ENCODE results near the gene SGMS1. TPM values are rescaled to one million over a fixed set of nuclear protein-coding genes. Genes with fewer than 3 reads are reported as not detected.

Gene SGMS1
- total and polyA plus RNA-seq, 7 donors = 3.5 to 81.3 (median 55.7) TPM

- 90 to 91% methylated on average over 1 of the region's 1 CpG for WGBS, 2 donors
- Histone ChIP-seq H3K27ac (no peak overlapping the region), H3K9me3 (no peaks in the 10 kb centered on the region), H3K36me3 (no peaks in the 10 kb centered on the region), H3K27me3 (no peaks in the 10 kb centered on the region), H3K4me1 (no peaks in the 10 kb centered on the region), H3K4me3 (no peak overlapping the region)
- TF ChIP-seq POLR2AphosphoS5 (IDR thresholded peaks at IDR 0.05) (no peak), EP300 (IDR thresholded peaks at IDR 0.05) (no peak), POLR2A (IDR thresholded peaks at IDR 0.05) (no peak), CTCF (IDR thresholded peaks at IDR 0.05) (no peak)
- intact Hi-C loops (cut with DNase I) = no loop called here
- DNase-seq = no peak
These were observed 16.5 kb upstream of the SGMS1 start for GRCh38 chr10:50640238-50640637.

GRCh38 chr10:50636618-50637579, 13.1 kb upstream of the SGMS1 start:
- intact Hi-C loops (cut with DNase I) = no loop called here
- no peak for TF ChIP-seq POLR2AphosphoS5 (IDR thresholded peaks at IDR 0.05)
- no peak for TF ChIP-seq EP300 (IDR thresholded peaks at IDR 0.05)
- no peak for TF ChIP-seq POLR2A (IDR thresholded peaks at IDR 0.05)
- no peak for TF ChIP-seq CTCF (IDR thresholded peaks at IDR 0.05)
- no peak for DNase-seq
- H3K4me3 ChIP-seq = no peak overlapping the region
- H3K27me3 ChIP-seq = no peaks in the 10 kb centered on the region
- WGBS, 2 donors = 57 to 71% methylated on average over 6 of the region's 6 CpGs
- no peaks in the 10 kb centered on the region for H3K9me3 ChIP-seq
- no peaks in the 10 kb centered on the region for H3K4me1 ChIP-seq
- H3K27ac ChIP-seq = no peak overlapping the region
- no peaks in the 10 kb centered on the region for H3K36me3 ChIP-seq

- TF ChIP-seq EP300 (IDR thresholded peaks at IDR 0.05) = no peak
- no peak for TF ChIP-seq POLR2AphosphoS5 (IDR thresholded peaks at IDR 0.05)
- TF ChIP-seq CTCF (IDR thresholded peaks at IDR 0.05) = no peak
- no peaks in the 10 kb centered on the region for H3K9me3 ChIP-seq
- no peak for DNase-seq
- H3K36me3 ChIP-seq = no peaks in the 10 kb centered on the region
- WGBS, 2 donors = 95 to 97% methylated on average over 1 of the region's 1 CpG
- no peaks in the 10 kb centered on the region for H3K4me1 ChIP-seq
- H3K27me3 ChIP-seq = no peaks in the 10 kb centered on the region
- no peak overlapping the region for H3K4me3 ChIP-seq
- H3K27ac ChIP-seq = no peak overlapping the region
- intact Hi-C loops (cut with DNase I) = no loop called here
These were observed 11.5 kb upstream of the SGMS1 start for GRCh38 chr10:50635286-50635685.

- Histone ChIP-seq H3K27ac (no peak overlapping the region), H3K27me3 (no peaks in the 10 kb centered on the region), H3K9me3 (no peaks in the 10 kb centered on the region), H3K4me1 (no peaks in the 10 kb centered on the region), H3K4me3 (no peak overlapping the region), H3K36me3 (no peaks in the 10 kb centered on the region)
- DNase-seq = no peak
- TF ChIP-seq POLR2AphosphoS5 (IDR thresholded peaks at IDR 0.05) = no peak
- no peak for TF ChIP-seq EP300 (IDR thresholded peaks at IDR 0.05)
- no peak for TF ChIP-seq POLR2A (IDR thresholded peaks at IDR 0.05)
- no peak for TF ChIP-seq CTCF (IDR thresholded peaks at IDR 0.05)
- intact Hi-C loops (cut with DNase I) = no loop called here
- WGBS, 2 donors = 90 to 98% methylated on average over 1 of the region's 1 CpG
These were observed 10.7 kb upstream of the SGMS1 start for GRCh38 chr10:50634479-50634878.
